NCI-H1048 (cell line): ENCODE data around the gene TUBA3E.
"Not testable (repeated sequence)": the region's sequence is repeated elsewhere in the genome, so short reads cannot be mapped to it uniquely, and the experiment has no call there.

Experiments used
- DNase-seq: peaks from one replicate; lab custom pipeline; 2025; lab: John Stamatoyannopoulos, UW

TUBA3E gene

DNA sequence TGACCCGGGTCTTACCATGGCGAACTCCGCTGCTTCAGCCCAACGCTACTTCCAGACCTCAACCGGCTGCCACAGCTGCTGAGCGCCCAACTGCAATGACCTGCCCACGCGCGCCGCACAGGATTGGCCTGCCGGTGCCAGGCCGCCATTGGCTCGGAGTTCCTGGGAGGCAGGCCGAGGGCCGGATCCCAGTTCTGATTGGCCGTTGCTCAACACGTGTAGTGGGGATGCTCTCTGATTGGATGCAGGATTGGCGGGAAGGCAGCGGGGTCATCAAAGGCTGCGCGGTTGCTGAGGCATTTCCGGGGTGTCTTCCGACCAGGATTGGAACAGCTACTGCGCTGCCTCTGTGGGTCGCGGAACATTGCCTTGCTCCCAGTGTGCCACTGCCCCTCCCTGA, at the start of gene TUBA3E:
TSS of gene TUBA3E (minus strand) at position 97 of the 400 bp plus-strand sequence. CDS start at position 18, 79 bp downstream.
- DNase-seq: no peak

DNA sequence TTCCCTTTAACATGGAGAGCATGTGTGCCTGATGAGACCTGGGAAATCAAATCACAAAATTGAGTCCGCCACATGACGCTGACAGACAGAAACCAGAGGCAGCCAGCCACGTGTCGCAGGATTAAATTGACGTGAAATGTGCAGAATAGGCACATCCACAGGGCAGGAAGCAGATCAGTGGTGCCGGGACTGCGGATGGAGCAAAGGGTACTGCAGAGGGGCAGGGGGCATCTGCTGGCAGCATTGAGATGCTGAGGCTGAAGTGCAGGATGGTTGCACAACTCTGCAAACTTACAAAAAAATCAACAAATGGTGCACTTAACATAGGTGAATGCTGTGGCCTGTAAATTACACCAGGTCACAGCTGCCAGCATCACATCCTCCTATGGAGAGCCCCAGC, 48.2 kb upstream of the TUBA3E start:
- no peak for DNase-seq

DNA sequence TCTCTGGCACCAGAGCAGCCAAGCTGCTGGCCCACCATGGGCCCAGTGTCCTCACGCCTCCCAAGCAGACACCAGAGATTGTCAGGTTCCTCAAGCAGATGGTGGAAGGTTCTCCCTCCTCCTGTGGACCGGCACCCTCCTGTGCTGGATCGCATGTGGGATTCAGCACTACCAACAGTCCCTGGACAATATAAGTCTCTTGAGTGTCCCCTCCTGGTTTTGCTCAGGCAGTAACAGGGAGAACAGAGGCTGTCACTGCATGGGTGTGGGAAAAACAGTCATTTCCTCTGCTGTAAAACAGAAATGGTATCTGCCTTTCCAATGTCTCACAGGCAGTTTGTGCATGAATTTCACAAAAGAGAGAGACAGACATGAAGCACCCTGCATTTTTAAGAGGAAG, 47.7 kb upstream of the TUBA3E start:
- no peak for DNase-seq

DNA sequence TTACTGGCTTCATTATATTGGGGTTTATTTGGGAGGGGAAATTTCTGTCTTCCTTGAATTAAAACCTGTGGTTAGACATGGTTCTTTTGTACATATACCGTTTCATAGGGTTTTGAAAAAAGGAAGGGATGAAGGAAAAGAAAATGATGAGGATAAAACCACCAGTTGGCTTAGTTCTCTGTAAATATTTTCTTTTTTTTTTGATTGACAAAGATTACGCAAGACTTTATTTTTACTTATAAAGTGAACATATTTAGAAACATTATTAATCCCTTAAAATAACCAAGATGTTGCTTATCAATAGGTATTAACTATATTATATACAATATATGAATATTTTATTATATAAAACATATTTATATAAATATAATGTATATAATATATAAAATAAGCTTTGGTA, 45.1 kb upstream of the TUBA3E start:
- DNase-seq: no peak

DNA sequence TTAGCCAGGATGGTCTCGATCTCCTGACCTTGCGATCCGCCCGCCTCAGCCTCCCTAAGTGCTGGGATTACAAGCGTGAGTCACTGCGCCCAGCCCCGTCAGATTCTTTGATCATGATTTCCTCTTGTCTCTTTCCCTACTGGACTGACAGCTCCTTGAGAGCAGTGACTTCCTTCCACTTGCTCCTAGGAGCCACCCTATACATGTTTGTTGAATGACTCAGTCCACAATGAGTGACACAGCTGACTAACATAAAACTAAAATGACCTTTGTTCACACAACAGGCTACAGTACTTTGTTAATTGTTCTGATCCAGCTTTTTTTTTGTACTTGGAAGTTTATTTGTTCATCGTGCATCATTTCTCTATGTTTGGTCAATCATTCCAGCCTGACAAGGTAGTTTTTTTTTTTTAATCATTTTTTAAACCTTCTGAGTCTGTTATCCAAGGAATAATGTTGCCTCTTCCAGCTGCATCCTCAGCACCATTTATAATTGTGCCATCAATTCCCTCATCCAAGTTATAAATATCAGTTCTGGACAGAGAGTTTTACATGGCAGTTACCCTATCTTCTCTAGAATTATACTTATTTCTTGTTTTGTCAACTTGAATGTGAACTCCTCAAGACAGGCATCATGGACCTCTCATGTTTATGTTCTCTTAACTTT, 42.9 kb upstream of the TUBA3E start:
- DNase-seq: no peak

DNA sequence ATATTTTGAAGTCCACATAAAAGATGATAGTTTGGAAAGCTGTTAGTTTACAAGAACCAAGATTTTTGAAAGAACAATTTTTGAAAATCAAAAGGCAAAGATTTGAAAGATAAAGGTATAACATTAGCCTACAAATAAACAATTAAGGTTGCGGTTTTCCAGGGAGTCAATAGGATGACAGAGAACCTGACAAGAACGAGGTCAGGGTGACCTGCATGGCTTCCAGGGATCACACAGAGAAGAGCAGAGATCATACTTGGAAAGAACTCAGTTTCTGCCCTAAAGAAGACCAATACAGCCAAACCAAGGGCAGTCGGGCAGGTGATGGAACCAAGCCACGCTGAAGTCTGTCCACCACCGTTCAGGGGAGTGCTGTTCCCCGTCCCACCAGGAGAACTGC, 41.3 kb upstream of the TUBA3E start:
- DNase-seq: not testable (repeated sequence)

DNA sequence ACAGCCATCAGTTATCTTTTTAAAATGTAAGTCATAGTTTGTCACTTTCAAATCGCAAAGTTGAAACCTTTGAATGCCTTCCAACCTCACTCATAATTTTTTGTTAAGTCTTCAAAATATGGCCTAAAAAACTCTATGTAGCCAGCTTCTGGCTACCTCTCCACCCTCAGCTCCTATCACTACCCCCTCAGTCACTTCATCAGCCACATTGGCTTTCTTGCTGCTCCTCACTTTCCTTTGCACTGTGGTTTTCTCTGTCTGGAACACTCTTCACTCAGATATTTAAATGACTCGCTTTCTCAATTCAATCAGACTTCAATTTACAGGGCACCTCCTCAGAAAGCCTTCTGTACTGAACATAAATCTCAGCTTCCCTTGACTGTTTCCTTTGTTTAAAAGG, 34.8 kb upstream of the TUBA3E start:
- not testable (repeated sequence) for DNase-seq

DNA sequence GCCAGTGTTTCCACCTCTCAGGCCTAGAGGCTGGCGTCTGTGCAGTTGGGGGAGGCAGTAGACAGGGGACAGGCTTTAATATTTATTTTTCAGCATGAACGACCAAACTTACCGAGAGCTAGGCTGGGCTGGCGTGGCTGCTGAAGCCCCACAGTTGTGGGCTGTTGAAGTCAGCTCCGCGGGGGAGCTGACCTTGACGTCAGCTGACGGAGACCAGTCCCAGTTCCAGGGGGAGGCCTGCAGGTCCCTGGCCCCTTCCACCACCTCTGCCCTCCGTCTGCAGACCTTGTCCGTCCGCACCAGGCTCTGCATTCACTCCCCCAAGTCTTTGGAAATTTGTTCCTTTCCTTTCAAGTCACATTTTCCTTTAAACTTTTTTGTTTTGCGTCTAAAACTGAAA, 33.4 kb upstream of the TUBA3E start:
- no peak for DNase-seq

DNA sequence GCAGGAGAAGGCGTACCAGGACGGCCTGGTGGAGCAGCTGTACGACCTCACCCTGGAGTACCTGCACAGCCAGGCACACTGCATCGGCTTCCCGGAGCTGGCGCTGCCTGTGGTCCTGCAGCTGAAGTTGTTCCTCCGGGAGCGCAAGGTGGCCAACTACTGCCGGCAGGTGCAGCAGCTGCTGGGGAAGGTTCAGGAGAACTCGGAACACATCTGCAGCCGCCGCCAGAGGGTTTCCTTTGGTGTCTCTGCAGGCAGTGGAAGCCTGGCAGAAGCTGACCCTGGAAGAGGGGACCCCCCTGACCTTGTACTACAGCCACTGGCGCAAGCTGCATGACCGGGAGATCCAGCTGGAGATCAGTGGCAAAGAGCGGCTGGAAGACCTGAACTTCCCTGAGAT, 32.7 kb upstream of the TUBA3E start:
- DNase-seq: not testable (repeated sequence)

DNA sequence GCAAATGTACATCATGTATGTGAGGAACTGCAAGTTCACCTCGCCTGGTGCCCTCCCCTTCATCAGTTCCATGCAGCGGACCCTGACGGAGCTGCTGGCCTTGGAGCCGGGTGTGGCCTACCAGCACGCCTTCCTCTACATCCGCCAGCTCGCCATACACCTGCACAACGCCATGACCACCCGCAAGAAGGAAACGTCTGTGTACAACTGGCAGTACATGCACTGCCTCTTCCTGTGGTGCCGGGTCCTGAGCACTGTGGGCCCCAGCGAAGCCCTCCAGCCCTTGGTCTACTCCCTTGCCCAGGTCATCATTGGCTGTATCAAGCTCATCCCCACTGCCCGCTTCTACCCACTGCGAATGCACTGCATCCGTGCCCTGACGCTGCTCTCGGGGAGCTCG, 32.1 kb upstream of the TUBA3E start:
- DNase-seq: not testable (repeated sequence)

DNA sequence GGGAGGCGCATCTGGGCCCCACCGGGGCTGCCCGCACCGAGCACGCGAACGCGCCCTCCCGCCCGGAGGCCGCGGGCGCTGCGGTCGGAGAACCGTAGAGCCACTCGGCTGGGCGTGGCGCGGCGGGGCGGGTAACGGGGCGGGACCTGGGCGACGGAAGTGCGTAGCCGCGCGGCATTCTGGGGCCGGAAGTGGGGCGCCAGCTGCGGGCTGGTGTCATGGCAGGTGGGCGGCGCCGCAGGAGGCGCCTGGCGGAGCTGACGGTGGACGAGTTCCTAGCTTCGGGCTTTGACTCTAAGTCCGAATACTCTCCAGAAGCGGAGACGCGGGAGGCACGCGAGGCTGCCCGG, 30.9 kb upstream of the TUBA3E start:
- DNase-seq: not testable (repeated sequence)

DNA sequence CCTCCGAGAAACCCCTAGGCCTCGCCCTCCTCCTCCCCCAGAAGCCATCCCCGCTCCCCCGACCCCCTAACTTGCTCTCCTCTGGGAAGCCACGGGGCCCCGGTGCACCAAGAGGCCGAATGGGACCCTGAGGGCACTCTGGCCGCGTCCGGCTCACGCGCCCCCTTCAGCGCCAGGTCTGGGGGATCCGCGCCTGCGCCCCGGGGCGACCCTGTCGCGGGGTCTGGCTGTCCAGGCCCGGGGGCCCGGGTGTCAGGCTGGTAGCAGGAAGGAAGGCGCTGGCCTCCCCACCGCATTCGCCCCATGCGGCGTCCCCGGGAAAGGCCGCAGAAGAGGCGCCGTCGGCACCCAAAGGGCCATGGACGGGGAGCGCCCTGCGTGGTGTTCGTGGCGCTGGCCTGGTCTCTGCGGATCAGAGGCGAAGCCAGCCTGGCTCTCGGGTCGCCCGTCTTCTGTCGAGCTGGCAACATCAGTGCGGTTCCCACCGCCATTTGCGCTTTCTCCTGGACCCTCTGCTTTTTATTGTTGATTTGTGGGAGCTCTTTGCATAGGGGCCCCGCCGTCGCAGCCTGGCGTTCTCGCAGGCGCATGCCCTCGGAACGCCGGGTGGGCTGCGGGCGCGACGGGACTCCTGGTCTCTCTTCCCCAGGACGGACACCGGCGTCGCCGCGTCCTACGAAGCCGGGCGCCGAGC, 30.4 kb upstream of the TUBA3E start:
- not testable (repeated sequence) for DNase-seq

DNA sequence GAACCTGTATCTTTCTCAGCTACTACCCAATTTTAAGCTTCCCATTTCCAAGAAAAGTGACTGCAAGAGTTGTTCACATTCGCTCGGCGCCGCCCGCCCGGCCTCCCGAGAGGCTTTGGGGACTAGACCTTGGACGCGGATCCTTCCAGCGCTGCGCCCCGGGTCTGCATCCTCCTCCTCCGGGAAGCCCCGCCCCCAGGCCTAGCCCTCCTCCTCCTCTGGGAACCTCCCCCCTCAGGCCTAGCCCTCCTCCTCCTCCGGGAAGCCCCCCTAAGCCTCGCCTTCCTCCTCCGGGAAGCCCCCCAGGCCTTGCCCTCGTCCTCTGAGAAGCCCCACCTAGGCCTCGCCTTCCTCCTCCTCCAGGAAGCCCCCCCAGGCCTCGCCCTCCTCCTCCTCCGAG, 29.8 kb upstream of the TUBA3E start:
- not testable (repeated sequence) for DNase-seq

DNA sequence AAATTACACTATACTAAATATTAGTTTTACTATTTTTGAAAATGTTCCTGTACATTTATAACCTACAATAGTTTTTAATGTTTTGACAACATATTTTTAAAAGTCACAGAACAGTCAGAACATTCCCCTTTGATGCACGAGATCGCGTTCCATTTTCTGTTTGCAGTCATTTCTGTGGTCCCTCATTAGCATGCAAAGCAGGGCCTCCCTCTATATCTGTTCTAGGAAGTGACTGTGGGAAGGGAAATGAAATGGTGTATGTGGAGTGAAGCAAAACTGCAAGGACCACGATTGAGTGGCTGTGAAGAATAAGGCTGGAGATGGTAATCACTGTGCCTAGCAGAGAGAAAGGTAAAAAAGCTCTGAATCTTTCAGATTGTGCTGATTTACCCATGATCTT, 24.3 kb upstream of the TUBA3E start:
- not testable (repeated sequence) for DNase-seq

DNA sequence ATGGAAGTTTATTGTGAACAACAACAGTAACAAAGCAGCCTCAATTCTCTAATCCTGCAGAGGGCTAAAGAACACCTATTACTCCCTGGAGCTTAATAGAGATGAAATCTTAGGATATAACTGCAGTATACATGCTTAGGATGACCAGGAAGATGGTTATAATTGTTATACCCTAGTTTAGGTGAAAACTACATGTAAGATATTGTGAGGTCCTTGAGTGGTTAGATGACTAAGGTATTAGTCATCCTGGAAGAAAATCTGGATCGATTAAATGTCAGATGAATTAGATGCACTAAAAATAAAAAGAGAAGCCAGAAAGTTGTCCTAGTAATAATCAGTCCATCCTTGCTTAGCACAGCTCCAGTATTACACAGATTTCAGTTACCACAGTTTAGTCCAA, 22.3 kb upstream of the TUBA3E start:
- DNase-seq: not testable (repeated sequence)

DNA sequence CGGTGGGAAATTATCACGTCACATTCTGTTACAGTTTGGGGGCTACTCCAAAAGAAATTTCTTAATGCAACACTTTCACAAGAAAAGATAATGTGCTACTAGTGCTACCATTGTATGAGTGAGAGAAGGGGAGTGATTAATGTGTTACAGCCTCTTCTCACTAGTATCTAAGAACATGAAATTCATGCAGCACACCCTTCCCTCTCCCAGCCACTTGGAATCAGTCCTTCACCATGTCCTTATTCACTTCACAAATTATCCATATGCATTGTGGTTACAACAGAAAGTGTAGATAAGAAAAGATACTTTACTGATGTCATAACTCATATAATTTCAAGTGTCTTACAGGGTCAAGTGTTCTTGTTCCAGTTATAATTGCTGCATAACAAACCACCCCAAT, 20.9 kb upstream of the TUBA3E start:
- DNase-seq: not testable (repeated sequence)

DNA sequence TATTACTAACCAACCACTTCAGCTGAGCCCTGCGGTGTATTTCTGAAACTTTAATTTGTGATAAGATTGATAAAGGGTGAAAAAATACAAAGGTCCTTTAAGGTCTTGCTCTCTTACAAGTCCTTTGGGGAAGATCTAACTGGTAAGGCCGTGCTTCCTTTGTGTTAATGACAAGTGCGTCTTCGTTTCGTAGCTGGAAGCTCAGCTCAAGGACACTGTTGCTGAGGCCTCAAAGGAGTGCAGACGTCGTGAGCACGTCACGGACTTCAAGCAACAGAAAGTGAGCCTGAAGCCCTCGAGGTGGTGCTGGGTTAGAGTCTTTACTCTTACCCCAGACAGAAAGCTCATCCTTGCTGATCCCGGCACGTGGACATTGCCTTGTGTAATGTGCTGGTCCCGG, 8.8 kb upstream of the TUBA3E start:
- not testable (repeated sequence) for DNase-seq

DNA sequence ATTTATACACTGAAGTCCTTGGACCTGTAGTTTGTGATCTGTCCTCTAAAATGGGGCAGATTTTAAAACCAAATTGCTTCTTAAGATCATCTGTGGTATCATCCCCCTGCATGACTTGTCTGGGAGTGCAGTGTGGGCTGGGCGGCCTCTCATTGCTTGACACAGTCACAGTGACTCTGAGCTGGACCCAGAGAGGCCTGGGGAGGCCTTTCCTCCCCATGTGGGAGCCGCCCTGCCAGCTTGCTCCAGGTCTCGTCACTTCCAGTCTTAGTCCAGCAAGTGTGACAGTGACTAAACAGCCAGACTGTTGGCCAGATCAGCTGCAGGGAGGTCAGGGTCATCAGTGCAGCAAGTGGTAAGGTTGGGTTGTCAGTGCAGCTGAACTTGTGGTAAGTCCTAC, 4.9 kb upstream of the TUBA3E start:
- not testable (repeated sequence) for DNase-seq

DNA sequence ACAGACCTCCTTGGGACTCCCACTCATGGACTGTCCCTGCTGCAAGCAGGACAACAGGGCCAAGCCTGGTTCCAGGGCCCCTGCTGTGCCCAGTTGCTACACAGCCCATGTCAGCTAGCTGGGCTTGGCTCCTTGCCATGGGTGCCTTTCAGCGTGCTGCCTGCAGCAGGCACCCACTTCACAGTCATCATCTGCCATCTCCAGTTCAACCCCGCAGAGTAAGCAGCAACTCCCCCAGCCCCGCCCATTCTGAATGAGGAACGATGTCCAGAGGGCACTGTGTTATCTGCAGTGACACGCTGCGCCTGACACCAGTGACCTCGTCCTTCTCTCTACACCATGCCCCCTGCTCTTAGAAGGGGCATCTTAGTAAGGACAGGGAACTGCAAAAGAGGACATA, 4.3 kb upstream of the TUBA3E start:
- DNase-seq: not testable (repeated sequence)

DNA sequence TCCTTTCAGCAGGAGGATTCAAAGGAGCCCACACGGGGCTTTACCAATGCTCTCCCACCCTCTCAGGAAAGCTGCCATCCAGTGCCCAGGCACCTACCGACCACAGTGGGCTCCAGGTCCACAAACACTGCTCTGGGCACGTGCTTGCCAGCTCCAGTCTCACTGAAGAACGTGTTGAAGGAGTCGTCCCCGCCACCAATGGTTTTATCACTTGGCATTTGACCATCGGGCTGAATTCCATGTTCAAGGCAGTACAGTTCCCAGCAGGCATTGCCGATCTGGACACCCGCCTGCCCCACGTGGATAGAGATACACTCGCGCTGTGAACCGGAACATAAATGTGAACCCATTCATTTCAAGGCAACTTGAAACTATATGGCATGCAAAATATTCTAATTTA, 2.2 kb downstream of the TUBA3E start:
- not testable (repeated sequence) for DNase-seq

DNA sequence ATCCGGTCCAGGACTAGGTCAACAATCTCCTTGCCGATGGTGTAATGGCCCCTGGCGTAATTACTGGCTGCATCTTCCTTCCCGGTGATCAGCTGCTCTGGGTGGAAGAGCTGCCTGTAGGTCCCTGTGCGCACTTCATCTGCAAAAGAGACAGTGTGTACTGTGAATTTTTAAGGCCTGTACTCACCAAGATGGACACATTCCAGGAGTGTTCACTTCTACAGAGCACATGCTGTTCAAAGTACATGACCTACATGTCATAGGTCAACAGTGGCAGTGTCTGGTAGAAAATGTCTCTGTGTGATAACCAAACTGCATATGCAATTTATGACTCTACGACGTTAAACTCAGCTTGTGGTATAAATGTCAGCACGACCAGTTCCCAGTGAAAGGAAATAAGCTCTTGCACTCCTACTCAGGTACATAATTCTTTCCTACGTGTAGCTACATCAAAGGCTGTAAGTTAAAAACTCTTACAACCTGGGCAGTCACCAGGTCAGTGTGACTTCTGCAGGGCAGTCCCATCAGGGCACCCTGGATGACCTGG, 3.1 kb downstream of the TUBA3E start:
- DNase-seq: not testable (repeated sequence)

DNA sequence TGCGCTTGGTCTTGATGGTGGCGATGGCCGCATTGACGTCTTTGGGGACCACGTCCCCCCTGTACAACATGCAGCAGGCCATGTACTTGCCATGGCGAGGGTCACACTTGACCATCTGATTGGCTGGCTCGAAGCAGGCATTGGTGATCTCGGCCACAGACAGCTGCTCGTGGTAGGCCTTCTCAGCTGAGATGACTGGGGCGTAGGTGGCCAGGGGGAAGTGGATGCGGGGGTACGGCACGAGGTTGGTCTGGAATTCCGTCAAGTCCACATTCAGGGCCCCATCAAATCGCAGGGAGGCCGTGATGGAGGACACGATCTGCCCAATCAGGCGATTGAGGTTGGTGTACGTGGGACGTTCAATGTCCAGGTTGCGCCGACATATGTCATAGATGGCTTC, 4.4 kb downstream of the TUBA3E start:
- DNase-seq: not testable (repeated sequence)

DNA sequence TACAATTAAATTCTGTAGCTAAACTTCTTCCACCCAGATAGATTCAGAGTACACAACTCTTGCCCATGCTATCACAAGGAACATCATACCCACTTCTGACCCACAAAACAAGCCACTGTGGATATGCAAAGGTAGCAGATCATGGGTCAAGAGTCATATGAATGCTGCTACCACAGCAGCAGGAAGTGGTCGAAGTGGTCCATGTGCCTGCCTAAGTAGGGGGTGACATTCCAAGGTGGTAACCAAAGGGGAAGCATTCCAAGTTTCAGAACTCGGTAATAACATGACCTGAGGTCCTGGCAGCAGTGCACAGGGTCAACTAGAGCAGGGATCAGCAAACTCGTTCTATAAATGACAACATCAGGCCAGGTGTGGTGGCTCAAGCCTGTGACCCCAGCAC, 5.8 kb downstream of the TUBA3E start:
- DNase-seq: not testable (repeated sequence)
